ENCODE data around the gene SEMA4D.

DNA sequence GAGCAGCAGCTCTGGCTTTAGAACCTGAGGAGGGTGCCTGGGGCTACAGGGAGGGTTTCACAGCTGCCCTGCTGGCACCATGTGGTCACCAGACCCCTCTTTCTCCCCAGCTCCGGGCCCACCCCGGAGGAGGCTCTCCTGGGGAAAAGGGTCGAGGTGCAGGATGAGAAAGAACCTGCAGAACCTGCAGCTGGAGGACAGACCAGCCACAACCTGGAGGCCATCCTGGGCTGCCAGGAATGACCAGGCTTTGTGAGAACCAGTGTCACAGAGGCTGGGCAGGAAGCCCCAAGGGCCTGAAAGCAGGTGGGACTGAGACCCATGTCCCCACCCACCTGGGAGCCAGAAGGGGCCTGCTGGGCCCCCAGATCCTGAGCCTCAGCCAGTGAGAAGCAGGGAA lies 23.0 kb downstream of the SEMA4D start:
- TF ChIP-seq, protein P1, sequence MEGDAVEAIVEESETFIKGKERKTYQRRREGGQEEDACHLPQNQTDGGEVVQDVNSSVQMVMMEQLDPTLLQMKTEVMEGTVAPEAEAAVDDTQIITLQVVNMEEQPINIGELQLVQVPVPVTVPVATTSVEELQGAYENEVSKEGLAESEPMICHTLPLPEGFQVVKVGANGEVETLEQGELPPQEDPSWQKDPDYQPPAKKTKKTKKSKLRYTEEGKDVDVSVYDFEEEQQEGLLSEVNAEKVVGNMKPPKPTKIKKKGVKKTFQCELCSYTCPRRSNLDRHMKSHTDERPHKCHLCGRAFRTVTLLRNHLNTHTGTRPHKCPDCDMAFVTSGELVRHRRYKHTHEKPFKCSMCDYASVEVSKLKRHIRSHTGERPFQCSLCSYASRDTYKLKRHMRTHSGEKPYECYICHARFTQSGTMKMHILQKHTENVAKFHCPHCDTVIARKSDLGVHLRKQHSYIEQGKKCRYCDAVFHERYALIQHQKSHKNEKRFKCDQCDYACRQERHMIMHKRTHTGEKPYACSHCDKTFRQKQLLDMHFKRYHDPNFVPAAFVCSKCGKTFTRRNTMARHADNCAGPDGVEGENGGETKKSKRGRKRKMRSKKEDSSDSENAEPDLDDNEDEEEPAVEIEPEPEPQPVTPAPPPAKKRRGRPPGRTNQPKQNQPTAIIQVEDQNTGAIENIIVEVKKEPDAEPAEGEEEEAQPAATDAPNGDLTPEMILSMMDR (IDR thresholded peaks at IDR 0.05) = no peak
- TF ChIP-seq POLR2A (IDR thresholded peaks at IDR 0.05) = no peak
